ENCODE measurements around the gene ZNF516. TPM values are rescaled to one million over a fixed set of nuclear protein-coding genes. Genes with fewer than 3 reads are reported as not detected.

ZNF516 gene
- total and polyA plus RNA-seq, 2 experiments from 2014 or later: 17.0 to 78.6 TPM

DNA sequence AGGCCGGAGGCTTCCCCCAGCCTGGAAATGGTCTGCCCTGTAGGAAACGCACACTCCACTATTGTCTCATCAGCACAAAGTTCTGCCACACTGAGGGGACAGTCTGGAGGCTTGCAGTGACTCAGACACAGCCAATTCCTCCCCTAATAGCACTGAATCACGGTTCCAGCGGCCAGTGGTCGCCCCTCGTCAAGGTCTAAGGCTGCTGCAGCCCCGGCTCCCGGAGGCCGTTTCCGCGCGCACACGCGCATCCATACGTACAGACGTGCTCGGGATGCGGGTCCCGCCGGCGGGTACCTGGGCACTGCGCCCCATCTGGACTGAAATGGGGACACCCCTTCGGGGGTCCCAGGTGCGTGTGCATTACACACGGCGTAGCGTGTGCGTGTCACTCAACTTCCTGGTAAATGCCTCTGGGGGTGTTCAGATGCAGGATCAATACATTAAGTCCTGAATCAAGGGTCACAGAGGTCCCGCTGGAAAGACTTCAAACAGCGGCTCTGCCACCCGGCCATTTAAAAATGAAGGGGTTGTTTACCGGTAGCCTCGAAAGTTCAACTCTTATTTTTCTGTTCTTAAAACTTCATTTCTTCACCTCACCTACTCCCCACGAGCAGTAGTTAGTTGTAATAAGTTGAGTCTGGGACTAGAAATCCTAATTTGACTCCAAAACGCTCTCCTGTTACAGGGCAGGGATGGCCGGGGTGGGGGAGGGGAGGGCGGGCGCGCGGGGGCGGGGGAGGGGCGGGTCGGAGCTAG lies 572 bp upstream of the ZNF516 start:
- no peaks in the 10 kb centered on the region for H3K4me1 ChIP-seq (ENCODE audit: low read depth)
- peak overlapping the region; percentile 54 for H3K27ac ChIP-seq
- no peaks in the 10 kb centered on the region for H3K27me3 ChIP-seq
- TF ChIP-seq, protein P1, sequence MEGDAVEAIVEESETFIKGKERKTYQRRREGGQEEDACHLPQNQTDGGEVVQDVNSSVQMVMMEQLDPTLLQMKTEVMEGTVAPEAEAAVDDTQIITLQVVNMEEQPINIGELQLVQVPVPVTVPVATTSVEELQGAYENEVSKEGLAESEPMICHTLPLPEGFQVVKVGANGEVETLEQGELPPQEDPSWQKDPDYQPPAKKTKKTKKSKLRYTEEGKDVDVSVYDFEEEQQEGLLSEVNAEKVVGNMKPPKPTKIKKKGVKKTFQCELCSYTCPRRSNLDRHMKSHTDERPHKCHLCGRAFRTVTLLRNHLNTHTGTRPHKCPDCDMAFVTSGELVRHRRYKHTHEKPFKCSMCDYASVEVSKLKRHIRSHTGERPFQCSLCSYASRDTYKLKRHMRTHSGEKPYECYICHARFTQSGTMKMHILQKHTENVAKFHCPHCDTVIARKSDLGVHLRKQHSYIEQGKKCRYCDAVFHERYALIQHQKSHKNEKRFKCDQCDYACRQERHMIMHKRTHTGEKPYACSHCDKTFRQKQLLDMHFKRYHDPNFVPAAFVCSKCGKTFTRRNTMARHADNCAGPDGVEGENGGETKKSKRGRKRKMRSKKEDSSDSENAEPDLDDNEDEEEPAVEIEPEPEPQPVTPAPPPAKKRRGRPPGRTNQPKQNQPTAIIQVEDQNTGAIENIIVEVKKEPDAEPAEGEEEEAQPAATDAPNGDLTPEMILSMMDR (IDR thresholded peaks at IDR 0.05; ENCODE audit: low read depth, low read length): no peak
- peak overlapping the region; percentile 48 for H3K4me3 ChIP-seq
- no peaks in the 10 kb centered on the region for H3K9me3 ChIP-seq (ENCODE audit: low read depth)
- DNase-seq (ENCODE audit: low read depth in 1 of 2, low spot score in 1 of 2): peak; percentile 54 to 63
- H3K36me3 ChIP-seq: no peaks in the 10 kb centered on the region

DNA sequence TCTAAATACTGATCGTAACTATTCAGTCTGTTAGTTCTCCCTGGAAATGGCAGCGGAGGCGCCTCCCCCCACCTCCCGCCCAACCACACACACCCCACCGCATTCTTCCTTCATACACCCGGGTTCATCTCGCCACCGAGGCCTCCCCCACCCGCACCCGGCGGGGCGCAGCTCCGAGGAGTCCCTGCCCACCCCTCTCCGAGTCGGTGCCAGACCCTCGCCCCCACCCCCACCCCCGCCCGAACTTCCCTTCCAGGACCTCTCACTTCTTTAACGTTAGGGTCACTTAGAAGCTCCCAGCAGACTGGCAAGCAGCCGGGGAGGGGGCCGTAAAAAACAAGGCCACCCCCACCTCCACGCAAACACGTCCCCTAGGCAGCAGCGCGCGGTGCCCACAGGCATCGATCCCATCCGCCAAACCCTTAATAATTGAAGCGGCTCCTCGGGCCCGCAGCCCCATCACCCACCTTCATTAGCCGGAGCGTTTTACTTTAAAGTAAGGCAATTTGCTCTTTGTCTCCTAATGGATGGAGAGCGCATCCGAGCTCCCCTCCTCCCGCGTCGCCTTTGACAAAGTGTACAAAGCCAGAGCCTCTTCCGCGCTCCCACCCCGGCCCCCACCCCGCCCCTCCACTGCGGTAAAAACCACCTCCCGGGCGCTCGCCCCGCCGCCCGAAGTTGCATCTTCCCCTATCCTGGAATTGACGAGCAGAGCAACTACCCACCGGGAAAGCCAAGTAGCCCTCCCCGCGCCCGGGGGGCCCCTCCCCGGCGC lies 624 bp downstream of the ZNF516 start:
- Histone ChIP-seq H3K27ac (peak overlapping the region; percentile 63), H3K4me1 (ENCODE audit: low read depth) (peaks cover under 1% of the 10 kb centered on the region), H3K36me3 (no peaks in the 10 kb centered on the region), H3K27me3 (no peaks in the 10 kb centered on the region), H3K9me3 (ENCODE audit: low read depth) (no peaks in the 10 kb centered on the region), H3K4me3 (peak overlapping the region; percentile 65)
- TF ChIP-seq, protein P1 (IDR thresholded peaks at IDR 0.05; ENCODE audit: low read depth, low read length): no peak
- peak; percentile 64 to 66 for DNase-seq (ENCODE audit: low read depth in 1 of 2, low spot score in 1 of 2)

DNA sequence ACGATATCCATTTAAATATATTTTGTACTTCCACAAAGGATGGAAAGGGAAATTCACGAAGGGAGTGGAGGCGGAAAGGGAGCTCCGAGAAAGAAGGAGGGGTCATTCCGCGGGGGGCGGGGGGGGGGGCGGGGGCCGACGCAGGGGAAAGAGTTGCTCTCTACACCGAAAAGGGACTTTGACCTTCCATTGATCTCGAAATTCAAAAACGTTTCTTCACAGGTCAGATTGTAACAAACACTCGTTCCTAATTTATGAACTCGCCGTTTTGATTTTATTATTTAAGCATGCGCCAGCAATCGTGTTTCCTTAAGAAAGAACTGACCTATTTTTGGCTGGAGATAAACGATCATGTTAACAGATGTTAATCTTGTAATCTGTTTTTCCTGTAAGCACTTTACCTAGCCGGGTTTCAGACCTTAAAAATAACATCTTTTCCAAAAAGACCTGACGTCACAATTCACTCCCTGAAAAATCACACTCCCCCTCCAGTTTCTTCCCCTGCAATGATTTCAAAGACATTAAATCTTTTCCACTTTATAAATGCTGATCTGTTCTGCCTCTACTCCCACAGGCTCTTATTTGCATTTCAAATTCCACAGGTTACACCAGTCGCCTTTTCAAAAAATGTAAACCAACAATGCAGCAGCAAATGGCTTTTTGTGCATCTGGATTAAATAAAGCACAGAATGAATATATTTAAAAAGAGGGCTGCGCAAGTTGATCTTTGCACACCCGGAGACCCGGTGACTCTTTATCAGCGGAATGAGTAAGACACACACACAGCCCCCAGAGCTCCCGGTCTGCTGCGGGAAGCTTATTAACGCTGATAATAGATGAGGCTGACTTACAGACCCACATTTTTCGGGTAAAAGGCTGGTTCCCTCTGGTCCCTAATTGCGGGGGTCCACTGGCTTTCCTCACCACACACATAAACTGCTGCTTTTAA lies 1.6 kb downstream of the ZNF516 start:
- peak overlapping the region; percentile 63 for H3K27ac ChIP-seq
- H3K27me3 ChIP-seq: no peaks in the 10 kb centered on the region
- H3K4me3 ChIP-seq: peak overlapping the region; percentile 65
- no peaks in the 10 kb centered on the region for H3K36me3 ChIP-seq
- DNase-seq (ENCODE audit: low read depth in 1 of 2, low spot score in 1 of 2): peak; percentile 45 to 50
- H3K4me1 ChIP-seq (ENCODE audit: low read depth): peaks cover 5% of the 10 kb centered on the region
- no peaks in the 10 kb centered on the region for H3K9me3 ChIP-seq (ENCODE audit: low read depth)
- TF ChIP-seq, protein P1 (IDR thresholded peaks at IDR 0.05; ENCODE audit: low read depth, low read length): no peak

DNA sequence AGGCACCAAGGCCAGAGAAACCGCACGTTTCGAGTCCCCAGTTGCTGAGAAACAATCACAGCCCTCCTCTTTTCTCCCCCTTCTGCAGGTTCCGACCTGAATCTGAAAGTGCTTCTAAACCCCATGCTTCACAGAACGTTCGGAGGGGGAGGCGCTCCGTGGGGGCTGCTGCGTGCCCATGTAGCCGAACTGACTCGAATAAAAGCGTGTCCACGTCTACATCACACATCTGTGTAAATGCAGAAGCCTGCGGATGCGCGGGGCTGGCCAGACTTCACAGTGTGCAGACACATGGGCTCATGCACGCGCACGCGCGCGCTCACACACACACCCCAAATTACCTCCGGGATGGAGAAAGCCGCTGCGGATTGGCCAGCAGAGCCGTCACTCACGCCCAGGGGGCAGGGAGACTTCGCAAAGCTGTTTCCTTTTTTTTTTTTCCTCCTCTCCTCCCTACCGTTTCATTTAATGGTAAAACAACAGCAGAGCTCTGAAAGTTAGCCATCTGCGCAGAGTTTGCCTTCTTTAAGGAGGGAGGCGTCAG lies 2.3 kb downstream of the ZNF516 start:
- DNase-seq (ENCODE audit: low read depth in 1 of 2, low spot score in 1 of 2): peak; percentile 98 to 99
- H3K36me3 ChIP-seq: no peaks in the 10 kb centered on the region
- peaks cover 12% of the 10 kb centered on the region for H3K4me1 ChIP-seq (ENCODE audit: low read depth)
- TF ChIP-seq, protein P1 (IDR thresholded peaks at IDR 0.05; ENCODE audit: low read depth, low read length): no peak
- peak overlapping the region; percentile 69 for H3K27ac ChIP-seq
- peak overlapping the region; percentile 65 for H3K4me3 ChIP-seq
- no peaks in the 10 kb centered on the region for H3K9me3 ChIP-seq (ENCODE audit: low read depth)
- H3K27me3 ChIP-seq: no peaks in the 10 kb centered on the region
